CD8-positive, alpha-beta memory T cell (primary cell): Measurements from ENCODE around the gene TTN. TPM values are rescaled to one million over a fixed set of nuclear protein-coding genes. Genes with fewer than 3 reads are reported as not detected.

Source experiments
- CTCF ChIA-PET: fragments of 350-600 bp; sonication (Branson Sonifier 250); formaldehyde crosslinking; loops from one replicate; lab custom pipeline; 2021; ENCODE audit warnings: antibody characterized with exemption; lab: Charles Lee
- POLR2A ChIA-PET: fragments of 350-600 bp; sonication (Branson Sonifier 250); formaldehyde crosslinking; loops from one replicate; lab custom pipeline; 2021; ENCODE audit warnings: antibody characterized with exemption; lab: Charles Lee
- DNase-seq, 5 donors: peaks; one replicate each; pipeline versions ENCODE4 v3.0.0 to v3.0.0-alpha.2; 2020 to 2022; ENCODE audit warnings: mixed read lengths in 1 of 5
- H3K27ac ChIP-seq: one replicate; pipeline ENCODE4 v1.7.0; 2013; ENCODE audit warnings: low read depth, mild to moderate bottlenecking, low read length, moderate library complexity
- H3K27me3 ChIP-seq: 2 replicates; pipeline ENCODE4 v1.7.0; 2013; ENCODE audit warnings: low read length, mild to moderate bottlenecking; ENCODE audit not compliant: insufficient read depth, poor library complexity, severe bottlenecking
- H3K36me3 ChIP-seq: 2 replicates; pipeline ENCODE4 v1.7.0; 2013; ENCODE audit warnings: mild to moderate bottlenecking, low read length, moderate library complexity; ENCODE audit not compliant: insufficient read depth
- H3K4me1 ChIP-seq: 2 replicates; pipeline ENCODE4 v1.7.0; 2013; ENCODE audit warnings: mild to moderate bottlenecking, low read length, moderate library complexity; ENCODE audit not compliant: insufficient read depth
- H3K4me3 ChIP-seq: 2 replicates; pipeline ENCODE4 v1.7.0; 2013; ENCODE audit warnings: mild to moderate bottlenecking, low read length
- H3K9me3 ChIP-seq: 2 replicates; pipeline ENCODE4 v1.7.0; 2013; ENCODE audit warnings: mild to moderate bottlenecking, low read length
- H3K27ac Mint-ChIP-seq, 8 donors: one replicate each; pipeline ENCODE4 v1.8.0; 2020 to 2021; ENCODE audit warnings: mixed read lengths in 8 of 8, mild to moderate bottlenecking in 6 of 8, inconsistent platforms in 3 of 8, moderate library complexity in 3 of 8
- H3K27me3 Mint-ChIP-seq, 2 donors: one replicate each; pipeline ENCODE4 v1.8.0; 2020 to 2021; ENCODE audit warnings: mixed read lengths in 2 of 2, mild to moderate bottlenecking in 1 of 2, moderate library complexity in 1 of 2
- H3K36me3 Mint-ChIP-seq, 3 donors: one replicate each; pipeline ENCODE4 v1.8.0; 2020 to 2021; ENCODE audit warnings: mixed read lengths in 3 of 3, inconsistent platforms in 1 of 3, mild to moderate bottlenecking in 1 of 3
- H3K4me1 Mint-ChIP-seq, 3 donors: one replicate each; pipeline ENCODE4 v1.8.0; 2020 to 2021; ENCODE audit warnings: mixed read lengths in 3 of 3, inconsistent platforms in 1 of 3, mild to moderate bottlenecking in 1 of 3
- H3K4me3 Mint-ChIP-seq, 7 donors: one replicate each; pipeline ENCODE4 v1.8.0; 2020 to 2021; ENCODE audit warnings: mixed read lengths in 7 of 7, mild to moderate bottlenecking in 6 of 7, moderate library complexity in 4 of 7, inconsistent platforms in 2 of 7
- H3K9me3 Mint-ChIP-seq, 5 donors: one replicate each; pipeline ENCODE4 v1.8.0; 2020 to 2022; ENCODE audit warnings: mixed read lengths in 5 of 5, mild to moderate bottlenecking in 3 of 5, moderate library complexity in 2 of 5, inconsistent platforms in 1 of 5
- polyA plus RNA-seq: library from polyadenylated mRNA; unstranded; fragments of 300-500 nt; fragmentation: Illumina TruSeq; gene quantifications from one replicate; pipeline ENCODE4 v1.2.3, GENCODE V29; 2021
- total RNA-seq, 2 experiments: library from RNA; stranded (reverse); gene quantifications; one replicate each; pipeline ENCODE4 v1.2.3, GENCODE V29; 2021

The TTN gene
- total and polyA plus RNA-seq, 3 experiments from 2014 or later, result 0.80 to 2.0 (median 0.83) TPM

DNA sequence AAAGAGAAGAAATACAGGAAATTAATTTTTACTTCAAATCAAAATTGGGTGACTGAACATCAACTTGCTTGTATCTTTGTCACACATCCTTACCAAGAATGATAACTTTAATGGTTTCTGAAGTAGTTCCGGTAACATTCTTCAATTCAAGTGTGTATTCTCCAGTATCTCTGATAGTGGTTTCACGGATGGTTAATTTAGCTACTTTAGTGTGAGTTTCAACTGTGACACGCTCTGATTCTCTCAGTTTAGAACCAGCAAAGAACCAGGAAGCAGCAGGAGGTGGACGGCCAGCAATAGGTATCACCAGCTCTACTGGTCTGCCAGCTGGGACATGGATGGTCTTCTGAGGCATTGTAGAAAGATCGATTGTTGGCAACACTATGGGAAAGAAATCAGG is 264.7 kb downstream of the TTN start:
- Mint-ChIP-seq H3K36me3 (peaks cover 28 to 89% (median 32%) of the 10 kb centered on the region in 3 donors), H3K4me1 (peaks cover 0 to 4% (median 0%) of the 10 kb centered on the region in 3 donors), H3K27me3 (no peaks in the 10 kb centered on the region), H3K9me3 (no peaks in the 10 kb centered on the region), H3K4me3 (no peak overlapping the region), H3K27ac (no peak overlapping the region)
- Histone ChIP-seq H3K27ac (no peak overlapping the region), H3K36me3 (peaks cover 41% of the 10 kb centered on the region), H3K4me3 (no peak overlapping the region), H3K27me3 (no peaks in the 10 kb centered on the region), H3K9me3 (no peaks in the 10 kb centered on the region), H3K4me1 (no peaks in the 10 kb centered on the region)
- CTCF ChIA-PET, result no interaction called here
- DNase-seq, result no peak
- POLR2A ChIA-PET, result no interaction called here

DNA sequence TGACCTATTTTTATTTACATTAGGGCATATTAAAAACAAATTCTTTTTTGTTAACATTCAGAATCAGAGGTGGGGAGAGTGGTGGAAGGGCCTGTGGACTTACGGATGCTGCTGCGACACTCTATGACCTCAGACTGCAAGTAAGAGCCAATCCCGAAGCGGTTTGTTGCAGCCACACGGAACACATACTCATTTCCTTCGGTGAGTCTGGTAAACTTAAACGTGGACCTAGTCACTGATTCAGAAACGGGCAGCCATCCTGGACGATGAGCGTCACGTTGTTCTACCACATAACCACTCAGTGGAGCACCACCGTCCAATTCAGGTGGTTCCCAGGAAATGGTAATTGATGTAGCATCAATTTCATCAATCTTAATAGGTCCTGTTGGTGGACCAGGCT is 265.1 kb downstream of the TTN start:
- Mint-ChIP-seq H3K4me1 (peaks cover 0 to 4% (median 0%) of the 10 kb centered on the region in 3 donors), H3K27me3 (no peaks in the 10 kb centered on the region), H3K27ac (no peak overlapping the region), H3K9me3 (no peaks in the 10 kb centered on the region), H3K36me3 (peaks cover 26 to 89% (median 29%) of the 10 kb centered on the region in 3 donors), H3K4me3 (no peak overlapping the region)
- H3K36me3 ChIP-seq, result peaks cover 45% of the 10 kb centered on the region
- ChIA-PET POLR2A (no interaction called here), CTCF (no interaction called here)
- H3K4me1 ChIP-seq, result no peaks in the 10 kb centered on the region
- H3K4me3 ChIP-seq, result no peak overlapping the region
- H3K9me3 ChIP-seq, result no peaks in the 10 kb centered on the region
- DNase-seq, result no peak
- no peaks in the 10 kb centered on the region for H3K27me3 ChIP-seq
- H3K27ac ChIP-seq, result no peak overlapping the region

GRCh38 chr2:178536037-178536436 is 271.2 kb downstream of the TTN start:
- H3K27ac ChIP-seq, result no peak overlapping the region
- no peaks in the 10 kb centered on the region for H3K9me3 ChIP-seq
- POLR2A ChIA-PET, result no interaction called here
- Mint-ChIP-seq H3K9me3 (peaks cover 0 to 2% (median 0%) of the 10 kb centered on the region in 5 donors), H3K4me1 (peaks cover 3 to 17% (median 3%) of the 10 kb centered on the region in 3 donors), H3K4me3 (no peak overlapping the region), H3K36me3 (peaks cover 31 to 93% (median 45%) of the 10 kb centered on the region in 3 donors), H3K27me3 (no peaks in the 10 kb centered on the region), H3K27ac (no peak overlapping the region)
- H3K4me3 ChIP-seq, result no peak overlapping the region
- no peaks in the 10 kb centered on the region for H3K4me1 ChIP-seq
- no peaks in the 10 kb centered on the region for H3K27me3 ChIP-seq
- peaks cover 30% of the 10 kb centered on the region for H3K36me3 ChIP-seq
- CTCF ChIA-PET, result interaction anchor here (0.8 to 2.1 kb wide), 2 partner anchors 8 to 121 kb away, joined by 3 to 4 read pairs; no protein-coding TSS in a partner anchor
- DNase-seq, result no peak

- Histone ChIP-seq H3K27me3 (no peaks in the 10 kb centered on the region), H3K4me3 (no peak overlapping the region), H3K9me3 (no peaks in the 10 kb centered on the region), H3K27ac (no peak overlapping the region), H3K36me3 (peaks cover 8% of the 10 kb centered on the region), H3K4me1 (no peaks in the 10 kb centered on the region)
- peaks cover 33 to 71% (median 37%) of the 10 kb centered on the region in 3 donors for H3K36me3 Mint-ChIP-seq
- no peak overlapping the region for H3K4me3 Mint-ChIP-seq
- H3K4me1 Mint-ChIP-seq, result peaks cover 10 to 54% (median 19%) of the 10 kb centered on the region in 3 donors
- peaks cover 0 to 2% (median 0%) of the 10 kb centered on the region in 5 donors for H3K9me3 Mint-ChIP-seq
- no peak for DNase-seq
- ChIA-PET POLR2A (no interaction called here), CTCF (no interaction called here)
- no peaks in the 10 kb centered on the region for H3K27me3 Mint-ChIP-seq
- H3K27ac Mint-ChIP-seq, result peak overlapping the region in 2 of 8 donors; percentile 29 to 72
Observed at GRCh38 chr2:178531168-178531567, 276.1 kb downstream of the TTN start.

DNA sequence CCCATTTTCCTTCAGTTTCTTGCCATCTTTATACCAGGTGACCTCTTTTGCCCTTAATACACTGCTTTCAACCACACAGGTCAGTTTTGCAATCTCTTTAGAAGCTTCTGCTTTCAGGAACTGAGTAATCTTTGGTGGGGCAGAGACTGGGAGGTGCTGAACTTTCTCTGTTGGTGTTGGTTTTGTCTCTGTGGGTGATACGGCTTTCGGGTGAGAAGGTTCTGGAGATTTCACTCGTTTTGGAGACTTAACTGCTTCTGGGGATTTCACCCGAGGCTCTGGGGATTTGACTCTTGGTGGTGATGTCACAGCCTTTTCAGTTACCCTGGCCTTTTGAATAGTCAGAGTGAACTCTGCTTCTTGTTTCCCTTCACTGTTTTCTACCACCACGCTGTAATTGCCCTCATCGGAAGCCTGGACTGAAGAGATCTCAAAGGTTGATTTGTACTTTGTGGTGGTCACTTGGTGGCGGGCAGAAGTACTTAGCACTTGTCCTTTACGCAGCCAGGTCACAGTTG is 276.5 kb downstream of the TTN start:
- CTCF ChIA-PET, result no interaction called here
- Mint-ChIP-seq H3K27ac (peak overlapping the region in 3 of 8 donors; percentile 12 to 72 (median 56)), H3K27me3 (no peaks in the 10 kb centered on the region), H3K4me1 (peaks cover 12 to 59% (median 23%) of the 10 kb centered on the region in 3 donors), H3K4me3 (peak overlapping the region in 1 of 7 donors; percentile 20), H3K36me3 (peaks cover 33 to 67% (median 37%) of the 10 kb centered on the region in 3 donors), H3K9me3 (peaks cover 0 to 2% (median 0%) of the 10 kb centered on the region in 5 donors)
- Histone ChIP-seq H3K4me3 (no peak overlapping the region), H3K27me3 (no peaks in the 10 kb centered on the region), H3K4me1 (no peaks in the 10 kb centered on the region), H3K36me3 (peaks cover 8% of the 10 kb centered on the region), H3K27ac (no peak overlapping the region), H3K9me3 (no peaks in the 10 kb centered on the region)
- POLR2A ChIA-PET, result no interaction called here
- DNase-seq, result no peak

DNA sequence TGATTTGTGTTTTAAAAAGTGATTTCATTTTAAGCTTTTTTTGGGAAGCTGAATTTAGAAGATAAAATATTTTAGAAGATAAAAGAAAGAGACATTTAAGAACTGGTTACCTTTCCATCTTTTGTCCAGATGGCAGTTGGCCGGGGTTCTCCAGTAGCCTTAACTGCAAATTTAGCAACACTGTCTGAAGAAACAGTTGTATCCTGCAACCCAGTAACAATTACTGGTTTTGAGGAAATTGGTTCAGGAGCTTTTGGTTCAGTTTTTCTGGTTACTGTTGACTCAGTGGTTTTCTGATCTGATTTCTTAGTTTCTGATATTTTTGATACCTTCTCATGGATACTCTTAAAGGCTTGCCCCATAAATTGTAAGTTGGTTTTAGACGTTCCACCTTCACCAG is 277.1 kb downstream of the TTN start:
- ChIA-PET CTCF (no interaction called here), POLR2A (no interaction called here)
- H3K27me3 ChIP-seq, result no peaks in the 10 kb centered on the region
- no peak overlapping the region for H3K27ac ChIP-seq
- peaks cover 32 to 62% (median 34%) of the 10 kb centered on the region in 3 donors for H3K36me3 Mint-ChIP-seq
- no peaks in the 10 kb centered on the region for H3K27me3 Mint-ChIP-seq
- peaks cover 14 to 61% (median 26%) of the 10 kb centered on the region in 3 donors for H3K4me1 Mint-ChIP-seq
- peak overlapping the region in 1 of 8 donors; percentile 56 for H3K27ac Mint-ChIP-seq
- no peak for DNase-seq
- peaks cover 8% of the 10 kb centered on the region for H3K36me3 ChIP-seq
- H3K4me3 ChIP-seq, result no peak overlapping the region
- H3K4me3 Mint-ChIP-seq, result no peak overlapping the region
- no peaks in the 10 kb centered on the region for H3K4me1 ChIP-seq
- H3K9me3 ChIP-seq, result no peaks in the 10 kb centered on the region
- peaks cover 0 to 3% (median 0%) of the 10 kb centered on the region in 5 donors for H3K9me3 Mint-ChIP-seq

- Mint-ChIP-seq H3K4me1 (peaks cover 18 to 66% (median 30%) of the 10 kb centered on the region in 3 donors), H3K36me3 (peaks cover 25 to 53% (median 25%) of the 10 kb centered on the region in 3 donors)
- CTCF ChIA-PET, result no interaction called here
Observed at GRCh38 chr2:178529194-178529593, 278.0 kb downstream of the TTN start.

DNA sequence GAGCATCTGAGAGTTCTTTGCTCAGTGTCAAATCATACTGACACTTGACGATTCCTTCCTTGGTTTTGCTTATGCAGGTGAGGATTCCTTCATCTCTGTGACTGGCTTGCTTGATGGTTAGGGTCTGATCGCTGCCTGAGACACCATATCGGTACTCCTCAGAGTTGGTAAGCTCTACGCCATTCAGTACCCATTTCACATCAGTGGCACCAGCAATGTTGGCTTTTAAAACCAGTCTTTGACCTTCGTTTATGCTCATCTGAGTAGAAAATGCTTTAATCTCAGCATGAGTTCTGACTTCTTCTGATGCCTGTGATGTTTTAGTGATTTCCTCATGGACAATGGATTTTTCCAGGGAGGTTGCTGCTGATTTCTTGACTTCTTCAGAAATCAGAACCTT is 278.6 kb downstream of the TTN start:
- Mint-ChIP-seq H3K4me1 (peaks cover 23 to 71% (median 36%) of the 10 kb centered on the region in 3 donors), H3K27ac (no peak overlapping the region), H3K27me3 (no peaks in the 10 kb centered on the region), H3K4me3 (no peak overlapping the region), H3K9me3 (peaks cover 0 to 3% (median 0%) of the 10 kb centered on the region in 5 donors), H3K36me3 (peaks cover 20 to 49% (median 21%) of the 10 kb centered on the region in 3 donors)
- no peak overlapping the region for H3K4me3 ChIP-seq
- no peak overlapping the region for H3K27ac ChIP-seq
- peaks cover 9% of the 10 kb centered on the region for H3K4me1 ChIP-seq
- no peaks in the 10 kb centered on the region for H3K9me3 ChIP-seq
- DNase-seq, result no peak
- H3K36me3 ChIP-seq, result no peaks in the 10 kb centered on the region
- ChIA-PET CTCF (no interaction called here), POLR2A (no interaction called here)
- H3K27me3 ChIP-seq, result no peaks in the 10 kb centered on the region

More at GRCh38 chr2:178529194-178529593, 278.0 kb downstream of the TTN start:
- Histone ChIP-seq H3K9me3 (no peaks in the 10 kb centered on the region), H3K36me3 (peaks cover under 1% of the 10 kb centered on the region), H3K4me3 (no peak overlapping the region), H3K27me3 (no peaks in the 10 kb centered on the region), H3K4me1 (peaks cover 3% of the 10 kb centered on the region), H3K27ac (no peak overlapping the region)
- Mint-ChIP-seq H3K9me3 (peaks cover 0 to 3% (median 0%) of the 10 kb centered on the region in 5 donors), H3K27ac (no peak overlapping the region), H3K4me3 (no peak overlapping the region), H3K27me3 (no peaks in the 10 kb centered on the region)
- POLR2A ChIA-PET, result no interaction called here
- DNase-seq, result no peak
